ENCODE data around the gene CASK. TPM values are rescaled to one million over a fixed set of nuclear protein-coding genes. Genes with fewer than 3 reads are reported as not detected.
A peak's percentile ranks its signal among the peaks of the same experiment; 100 is the strongest.

CASK gene
- total and polyA plus RNA-seq, 2 of the 13 experiments (the other 11 are each of a cell fraction or from before 2014, with no cell fraction given), result 14.5 to 16.0 TPM

GRCh38 chrX:41870719-41871151 lies 52.6 kb downstream of the CASK start (continued):
- TF ChIP-seq ARID5B (CRISPR knock-in tag; IDR thresholded peaks at IDR 0.05) (peak; percentile 67; the same call in 1 of the 2 replicates), SNAPC5 (CRISPR knock-in tag; IDR thresholded peaks at IDR 0.05; ENCODE audit: borderline replicate concordance) (no peak), PCBP1 (IDR thresholded peaks at IDR 0.05; ENCODE audit: borderline replicate concordance, low read depth, low read length) (no peak), HNF4G (IDR thresholded peaks at IDR 0.05; ENCODE audit: borderline replicate concordance, low read depth, low read length) (peak; percentile 54; the same call in 1 of the 2 replicates), HNF4G (CRISPR knock-in tag; IDR thresholded peaks at IDR 0.05; ENCODE audit: borderline replicate concordance, low read depth) (no peak), FOXM1 (CRISPR knock-in tag; IDR thresholded peaks at IDR 0.05) (no peak), PITX1 (CRISPR knock-in tag; IDR thresholded peaks at IDR 0.05) (no peak), AGO2 (optimal IDR thresholded peaks at IDR 0.05; ENCODE audit: low read depth, low read length) (no peak), ZNF501 (CRISPR knock-in tag; IDR thresholded peaks at IDR 0.05) (no peak), ZBTB44 (CRISPR knock-in tag; IDR thresholded peaks at IDR 0.05) (no peak), IKZF1 (IDR thresholded peaks at IDR 0.05) (no peak), CC2D1A (CRISPR knock-in tag; IDR thresholded peaks at IDR 0.05) (no peak), AKAP8 (CRISPR knock-in tag; IDR thresholded peaks at IDR 0.05) (no peak), SPEN (CRISPR knock-in tag; IDR thresholded peaks at IDR 0.05; ENCODE audit: low read depth) (no peak), MAZ (IDR thresholded peaks at IDR 0.05; ENCODE audit: borderline replicate concordance, low read depth, low read length) (no peak), MAZ (CRISPR knock-in tag; IDR thresholded peaks at IDR 0.05; ENCODE audit: low read depth) (no peak), HDAC1 (CRISPR knock-in tag; IDR thresholded peaks at IDR 0.05) (no peak), PAWR (CRISPR knock-in tag; IDR thresholded peaks at IDR 0.05; ENCODE audit: borderline replicate concordance) (no peak), TP53 (CRISPR knock-in tag; conservative IDR thresholded peaks at IDR 0.05) (no peak), HOMEZ (CRISPR knock-in tag; IDR thresholded peaks at IDR 0.05; ENCODE audit: low read depth) (no peak; the same call in 1 of the 2 replicates), ZNF562 (CRISPR knock-in tag; IDR thresholded peaks at IDR 0.05; ENCODE audit: borderline replicate concordance) (no peak), ZNF720 (CRISPR knock-in tag; IDR thresholded peaks at IDR 0.05) (no peak), MED8 (CRISPR knock-in tag; IDR thresholded peaks at IDR 0.05; ENCODE audit: insufficient replicate concordance) (no peak)

Measured in HepG2 (cell line).